Psoas muscle (tissue), 8 donors: ENCODE results near the gene SPAG17. TPM values are rescaled to one million over a fixed set of nuclear protein-coding genes. Genes with fewer than 3 reads are reported as not detected.

Experiments used
- ATAC-seq, 4 donors: fragments of 200-7000 bp; cut with Tn5 transposase; one replicate each; pipeline ENCODE4 v1.9.1; 2020; ENCODE audit warnings: moderate library complexity in 3 of 4, mild to moderate bottlenecking in 2 of 4
- DNase-seq, 2 donors: peaks; one replicate each; pipeline ENCODE4 v3.0.0-alpha.2; 2020
- H3K27ac ChIP-seq: fragments of 200-600 bp; one replicate; pipeline ENCODE4 v1.8.0; 2022
- H3K27me3 ChIP-seq, 3 donors: fragments of 200-600 bp in 1 of 3; one replicate each; pipeline versions ENCODE4 v1.6.1 to v1.8.0; 2013 to 2022; ENCODE audit warnings: low read length in 2 of 3, mild to moderate bottlenecking in 2 of 3, moderate library complexity in 1 of 3; ENCODE audit not compliant: insufficient read depth in 3 of 3
- H3K36me3 ChIP-seq, 2 donors: fragments of 200-600 bp in 1 of 2; one replicate each; pipeline versions ENCODE4 v1.6.1 to v1.8.0; 2013 to 2022; ENCODE audit warnings: low read depth in 1 of 2, mild to moderate bottlenecking in 1 of 2, moderate library complexity in 1 of 2; ENCODE audit not compliant: insufficient read depth in 1 of 2
- H3K4me1 ChIP-seq: fragments of 200-600 bp; one replicate; pipeline ENCODE4 v1.8.0; 2022
- H3K4me3 ChIP-seq: fragments of 200-600 bp; one replicate; pipeline ENCODE4 v1.8.0; 2022; ENCODE audit warnings: mild to moderate bottlenecking
- H3K9me3 ChIP-seq: fragments of 200-600 bp; one replicate; pipeline ENCODE4 v1.8.0; 2022
- CTCF ChIP-seq: fragments of 200-600 bp; IDR thresholded peaks from one replicate; pipeline ENCODE4 v1.8.0; 2022; ENCODE audit warnings: antibody characterized with exemption
- WGBS, 3 donors: extraction: QIAGEN DNeasy Blood & Tissue Kit; methylation state at CpG; one replicate each; pipeline versions ENCODE4 v1.1.6 to v1.1.7; 2013; 5-methylcytosine and 5-hydroxymethylcytosine counted together
- intact Hi-C, 2 donors: fragments of 100-400 bp; cut with DNase I; formaldehyde crosslinking; loops; one replicate each; pipeline versions ENCODE4 v1.11.0 to v1.14.2; 2022
- polyA plus RNA-seq, 3 donors: library from polyadenylated mRNA; stranded (reverse); fragments of 200-250 nt; gene quantifications; one replicate each; pipeline ENCODE4 v1.2.3, GENCODE V29; 2013
- total RNA-seq, 4 donors: library from RNA; stranded (reverse); fragmentation: NEBNext Ultra II Directional in 2 of 4; extraction: Animal tissue kit (Norgen Biotek cat#: 25700) in 2 of 4; gene quantifications; one replicate each; pipeline versions ENCODE4 v1.2.1 to v1.2.4, GENCODE V29; 2021 to 2023
- donor health status: healthy with polysubstance abuse.
- donor health status: DM: no; HTN: no; CAD: no; lungs with moderate emphysema.
- donor health status: Bipolar disorder and iron deficiency.
- donor health status: healthy.
- donor health status: DM: yes; HTN: yes; CAD: no.
- donor health status: DM: no; HTN: no; CAD: no.
- donor health status: DM: no; HTN: no; CAD: no.
- donor health status: DM: yes; HTN: yes; CAD: no.

The SPAG17 gene
- total and polyA plus RNA-seq, 7 donors, result 0.03 to 0.46 (median 0.09) TPM; not detected in 3

- peaks cover 0 to 100% of the 10 kb centered on the region in 2 donors for H3K36me3 ChIP-seq
- WGBS, 3 donors, result 72 to 79% (median 77%) methylated on average over 3 of the region's 3 CpGs
Measured at GRCh38 chr1:117959364-117959763, 225.7 kb downstream of the SPAG17 start.

GRCh38 chr1:117952386-117952785 is 232.6 kb downstream of the SPAG17 start:
- ATAC-seq (no peak), DNase-seq (no peak)
- Histone ChIP-seq H3K4me3 (no peak overlapping the region), H3K36me3 (peaks cover 13 to 100% of the 10 kb centered on the region in 2 donors), H3K4me1 (no peaks in the 10 kb centered on the region), H3K9me3 (no peaks in the 10 kb centered on the region), H3K27me3 (no peaks in the 10 kb centered on the region), H3K27ac (no peak overlapping the region)
- WGBS, 3 donors, result 92 to 95% (median 93%) methylated on average over 1 of the region's 1 CpG
- no peak for TF ChIP-seq CTCF
- intact Hi-C loops, result loop anchor here in 1 of 2 donors (10.0 kb wide), 1 partner anchor 48 kb away; no protein-coding TSS in a partner anchor

More at GRCh38 chr1:117959364-117959763, 225.7 kb downstream of the SPAG17 start:
- Histone ChIP-seq H3K4me3 (no peak overlapping the region), H3K4me1 (no peaks in the 10 kb centered on the region), H3K9me3 (no peaks in the 10 kb centered on the region), H3K27me3 (no peaks in the 10 kb centered on the region), H3K27ac (no peak overlapping the region)
- DNase-seq (no peak), ATAC-seq (no peak)
- TF ChIP-seq CTCF, result no peak
- intact Hi-C loops, result loop anchor here in 1 of 2 donors (5.0 to 10.0 kb wide), 2 partner anchors 55 to 82 kb away; no protein-coding TSS in a partner anchor

GRCh38 chr1:117942293-117942692 is 242.7 kb downstream of the SPAG17 start:
- Histone ChIP-seq H3K4me3 (no peak overlapping the region), H3K9me3 (no peaks in the 10 kb centered on the region), H3K27ac (no peak overlapping the region), H3K36me3 (peaks cover 33 to 100% of the 10 kb centered on the region in 2 donors), H3K27me3 (no peaks in the 10 kb centered on the region), H3K4me1 (no peaks in the 10 kb centered on the region)
- intact Hi-C loops, result no loop called here
- DNase-seq (no peak), ATAC-seq (no peak)
- 97 to 100% (median 97%) methylated on average over 2 of the region's 2 CpGs for WGBS, 3 donors
- no peak for TF ChIP-seq CTCF

- DNase-seq, result no peak
- intact Hi-C loops, result loop anchor here in 1 of 2 donors (5.0 kb wide), 1 partner anchor 51 kb away; no protein-coding TSS in a partner anchor
- Histone ChIP-seq H3K4me3 (no peak overlapping the region), H3K27me3 (no peaks in the 10 kb centered on the region), H3K4me1 (peaks cover 23% of the 10 kb centered on the region), H3K27ac (no peak overlapping the region), H3K36me3 (peaks cover 5 to 56% of the 10 kb centered on the region in 2 donors), H3K9me3 (no peaks in the 10 kb centered on the region)
- no peak for TF ChIP-seq CTCF
- WGBS, 3 donors, result 92 to 96% (median 95%) methylated on average over 2 of the region's 2 CpGs
- no peak for ATAC-seq
Measured at GRCh38 chr1:117933769-117934168, 251.3 kb downstream of the SPAG17 start.

GRCh38 chr1:117932576-117932975 is 252.5 kb downstream of the SPAG17 start:
- intact Hi-C loops, result loop anchor here in 1 of 2 donors (5.0 kb wide), 1 partner anchor 50 kb away; no protein-coding TSS in a partner anchor
- DNase-seq (no peak), ATAC-seq (no peak)
- Histone ChIP-seq H3K27ac (no peak overlapping the region), H3K4me3 (no peak overlapping the region), H3K4me1 (peaks cover 34% of the 10 kb centered on the region), H3K36me3 (peaks cover 0 to 44% of the 10 kb centered on the region in 2 donors), H3K27me3 (no peaks in the 10 kb centered on the region), H3K9me3 (no peaks in the 10 kb centered on the region)
- TF ChIP-seq CTCF, result no peak
- 82 to 94% (median 89%) methylated on average over 4 of the region's 4 CpGs for WGBS, 3 donors
